Measurements from ENCODE around the gene FAM110A.

The FAM110A gene

DNA sequence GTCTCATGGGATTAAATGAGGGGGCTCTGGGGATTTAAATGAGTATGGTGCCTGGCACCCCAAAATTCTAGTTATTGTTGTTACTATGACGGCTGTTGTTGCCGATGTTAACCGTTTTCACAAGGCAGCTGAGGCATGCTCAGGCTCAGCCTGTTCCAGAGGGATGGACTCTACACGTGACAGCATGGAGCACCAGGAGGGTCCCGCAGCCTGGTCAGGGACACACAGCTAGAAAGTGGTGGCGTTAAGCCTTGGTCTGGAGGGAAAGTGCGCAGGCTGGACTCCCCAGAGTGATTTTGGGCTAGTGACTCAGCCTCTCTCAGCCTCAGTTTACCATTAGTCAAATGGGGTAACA lies 7.0 kb downstream of the FAM110A start:
- no peak overlapping the region for H3K4me3 ChIP-seq (ENCODE audit: severe bottlenecking)
- TF ChIP-seq, protein P1, sequence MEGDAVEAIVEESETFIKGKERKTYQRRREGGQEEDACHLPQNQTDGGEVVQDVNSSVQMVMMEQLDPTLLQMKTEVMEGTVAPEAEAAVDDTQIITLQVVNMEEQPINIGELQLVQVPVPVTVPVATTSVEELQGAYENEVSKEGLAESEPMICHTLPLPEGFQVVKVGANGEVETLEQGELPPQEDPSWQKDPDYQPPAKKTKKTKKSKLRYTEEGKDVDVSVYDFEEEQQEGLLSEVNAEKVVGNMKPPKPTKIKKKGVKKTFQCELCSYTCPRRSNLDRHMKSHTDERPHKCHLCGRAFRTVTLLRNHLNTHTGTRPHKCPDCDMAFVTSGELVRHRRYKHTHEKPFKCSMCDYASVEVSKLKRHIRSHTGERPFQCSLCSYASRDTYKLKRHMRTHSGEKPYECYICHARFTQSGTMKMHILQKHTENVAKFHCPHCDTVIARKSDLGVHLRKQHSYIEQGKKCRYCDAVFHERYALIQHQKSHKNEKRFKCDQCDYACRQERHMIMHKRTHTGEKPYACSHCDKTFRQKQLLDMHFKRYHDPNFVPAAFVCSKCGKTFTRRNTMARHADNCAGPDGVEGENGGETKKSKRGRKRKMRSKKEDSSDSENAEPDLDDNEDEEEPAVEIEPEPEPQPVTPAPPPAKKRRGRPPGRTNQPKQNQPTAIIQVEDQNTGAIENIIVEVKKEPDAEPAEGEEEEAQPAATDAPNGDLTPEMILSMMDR (IDR thresholded peaks at IDR 0.05; ENCODE audit: poor library complexity, severe bottlenecking): no peak

DNA sequence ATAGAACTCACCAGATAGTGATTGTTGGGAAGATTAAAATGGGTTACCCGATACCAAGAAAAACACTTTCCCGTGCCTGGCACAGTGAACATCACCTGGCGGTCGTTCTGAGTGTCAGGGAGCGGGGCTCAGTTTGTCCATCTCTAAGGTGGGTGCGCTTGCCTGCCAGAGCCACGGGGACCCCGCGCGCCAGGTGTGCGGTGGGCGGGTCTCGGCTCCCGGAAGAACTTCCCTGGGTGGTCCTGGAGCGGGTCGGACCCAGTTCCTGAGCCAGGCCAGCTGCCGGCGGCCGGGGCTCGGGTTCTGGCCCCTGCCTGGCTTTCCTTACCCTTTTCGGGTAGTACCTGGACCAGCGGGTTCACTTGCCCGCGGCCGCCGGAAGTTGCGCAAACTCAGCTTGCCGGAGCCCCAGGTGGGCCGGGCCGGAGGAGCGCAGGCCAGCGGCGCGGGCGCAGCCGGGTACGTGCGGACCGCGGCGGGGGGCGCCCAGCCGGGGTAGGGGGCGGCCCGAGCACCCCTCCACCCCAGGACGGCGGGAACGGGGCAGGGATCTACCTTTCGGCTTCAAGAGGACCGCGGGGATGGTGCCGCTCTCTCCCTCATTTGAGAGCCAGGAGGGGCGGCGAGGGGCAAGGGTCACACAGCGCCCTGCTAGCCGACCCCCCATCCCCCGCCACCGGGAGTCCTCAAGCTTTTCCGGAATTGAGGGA lies 7.5 kb downstream of the FAM110A start:
- peak overlapping the region; percentile 59 for H3K4me3 ChIP-seq (ENCODE audit: severe bottlenecking)
- DNase-seq (ENCODE audit: low spot score): no peak

More for the DNA sequence above, 7.0 kb downstream of the FAM110A start:
- Histone ChIP-seq H3K36me3 (ENCODE audit: low read depth) (peaks cover 8% of the 10 kb centered on the region), H3K9me3 (ENCODE audit: severe bottlenecking) (no peaks in the 10 kb centered on the region), H3K4me1 (ENCODE audit: insufficient read depth, poor library complexity, severe bottlenecking) (peaks cover 42% of the 10 kb centered on the region), H3K27ac (ENCODE audit: poor library complexity, severe bottlenecking) (peak overlapping the region; percentile 88), H3K27me3 (ENCODE audit: insufficient read depth, poor library complexity, severe bottlenecking) (no peaks in the 10 kb centered on the region)
- ATAC-seq (ENCODE audit: low read depth) (no peak), DNase-seq (ENCODE audit: low spot score) (no peak)

DNA sequence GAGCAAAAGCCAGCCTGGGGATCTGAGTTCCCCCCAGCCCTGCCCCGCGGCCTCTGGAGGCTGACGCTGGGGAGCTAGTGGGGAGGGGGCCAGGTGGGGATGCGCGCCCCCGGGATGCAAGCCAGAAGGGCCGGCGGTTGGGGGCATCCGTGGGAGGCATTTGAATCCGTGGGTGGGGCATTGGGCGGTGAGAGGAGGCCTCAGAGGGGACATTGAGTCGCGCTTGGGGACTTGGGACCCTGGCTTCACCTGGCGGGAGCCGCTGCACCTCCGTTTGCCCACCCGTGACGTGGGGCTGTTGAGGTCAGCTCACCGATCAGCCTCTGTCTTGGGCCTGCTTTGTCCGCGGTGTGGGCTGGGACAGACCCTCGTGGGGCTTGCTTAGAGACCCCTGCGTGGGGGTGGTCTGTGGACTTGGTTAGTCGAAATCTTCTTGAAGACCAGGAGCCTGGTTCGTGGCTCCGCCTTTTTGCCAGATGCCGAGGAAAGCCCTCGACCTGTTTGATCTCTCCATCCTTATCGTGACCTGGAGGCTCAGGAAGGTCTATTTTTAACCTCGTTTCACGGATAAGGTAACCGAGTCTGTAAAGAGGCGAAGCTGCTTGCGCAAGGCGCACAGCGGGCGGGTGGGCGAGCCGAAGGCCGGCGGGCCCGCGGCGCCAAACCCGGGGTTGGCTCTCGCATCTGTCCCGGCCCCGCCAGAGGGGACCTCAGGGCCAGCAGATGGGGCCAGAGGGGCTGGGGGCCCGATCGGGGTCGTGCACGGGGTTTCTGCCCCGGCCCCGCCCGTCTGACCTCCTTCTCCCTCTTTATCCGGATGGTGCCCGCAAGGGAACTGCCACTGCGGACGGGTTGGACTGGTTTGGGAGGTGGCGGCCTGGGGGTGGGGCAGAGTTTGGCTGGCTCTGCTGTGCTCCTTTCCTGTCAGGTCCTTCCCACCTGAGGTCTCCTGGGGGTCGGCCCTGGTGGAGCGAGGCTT lies 8.3 kb downstream of the FAM110A start:
- Histone ChIP-seq H3K4me3 (ENCODE audit: severe bottlenecking) (peak overlapping the region; percentile 59), H3K27me3 (ENCODE audit: insufficient read depth, poor library complexity, severe bottlenecking) (no peaks in the 10 kb centered on the region), H3K27ac (ENCODE audit: poor library complexity, severe bottlenecking) (peak overlapping the region; percentile 88), H3K36me3 (ENCODE audit: low read depth) (peaks cover 21% of the 10 kb centered on the region), H3K9me3 (ENCODE audit: severe bottlenecking) (no peaks in the 10 kb centered on the region), H3K4me1 (ENCODE audit: insufficient read depth, poor library complexity, severe bottlenecking) (peaks cover 33% of the 10 kb centered on the region)
- TF ChIP-seq, protein P1 (IDR thresholded peaks at IDR 0.05; ENCODE audit: poor library complexity, severe bottlenecking): no peak
- ATAC-seq (ENCODE audit: low read depth) (peak; percentile 34), DNase-seq (ENCODE audit: low spot score) (no peak)

More for the DNA sequence above, 7.5 kb downstream of the FAM110A start:
- no peaks in the 10 kb centered on the region for H3K27me3 ChIP-seq (ENCODE audit: insufficient read depth, poor library complexity, severe bottlenecking)
- TF ChIP-seq, protein P1 (IDR thresholded peaks at IDR 0.05; ENCODE audit: poor library complexity, severe bottlenecking): no peak
- no peaks in the 10 kb centered on the region for H3K9me3 ChIP-seq (ENCODE audit: severe bottlenecking)
- H3K36me3 ChIP-seq (ENCODE audit: low read depth): peaks cover 13% of the 10 kb centered on the region
- peak overlapping the region; percentile 88 for H3K27ac ChIP-seq (ENCODE audit: poor library complexity, severe bottlenecking)
- peaks cover 39% of the 10 kb centered on the region for H3K4me1 ChIP-seq (ENCODE audit: insufficient read depth, poor library complexity, severe bottlenecking)
- 0 out of 3 replicates have a peak, but pooled peaks have one; percentile 26 for ATAC-seq (ENCODE audit: low read depth)

DNA sequence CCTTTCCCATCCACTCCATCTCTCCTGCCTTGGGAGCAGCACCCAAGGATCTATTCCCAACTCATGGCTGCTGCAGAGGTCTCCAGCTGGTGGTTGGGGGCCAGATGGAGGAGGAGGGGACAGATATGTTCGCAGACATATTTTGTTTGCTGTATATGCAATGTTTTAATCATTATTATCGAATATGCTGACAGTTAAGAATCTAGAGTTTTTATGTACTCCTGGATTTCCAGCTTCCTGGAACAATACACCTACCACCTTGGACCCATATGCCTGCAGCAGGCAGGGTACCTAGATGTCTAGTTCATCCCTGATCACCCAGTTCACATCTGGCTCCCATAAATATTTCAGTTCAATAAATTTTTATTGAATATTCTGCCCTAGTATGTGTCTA lies 9.0 kb downstream of the FAM110A start:
- Histone ChIP-seq H3K27me3 (ENCODE audit: insufficient read depth, poor library complexity, severe bottlenecking) (no peaks in the 10 kb centered on the region), H3K4me1 (ENCODE audit: insufficient read depth, poor library complexity, severe bottlenecking) (peaks cover 28% of the 10 kb centered on the region), H3K9me3 (ENCODE audit: severe bottlenecking) (no peaks in the 10 kb centered on the region), H3K36me3 (ENCODE audit: low read depth) (peaks cover 22% of the 10 kb centered on the region), H3K27ac (ENCODE audit: poor library complexity, severe bottlenecking) (peak overlapping the region; percentile 88), H3K4me3 (ENCODE audit: severe bottlenecking) (peak overlapping the region; percentile 59)
- TF ChIP-seq, protein P1 (IDR thresholded peaks at IDR 0.05; ENCODE audit: poor library complexity, severe bottlenecking): no peak
- no peak for ATAC-seq (ENCODE audit: low read depth)
- DNase-seq (ENCODE audit: low spot score): no peak
